Endometrial microvascular endothelial cells (primary cell): ENCODE measurements around the gene NTSR1. TPM values are rescaled to one million over a fixed set of nuclear protein-coding genes. Genes with fewer than 3 reads are reported as not detected.

Experiments
- in situ Hi-C: cut with HindIII; loops from 2 replicates; pipeline ENCODE4 v1.10.0; 2017; ENCODE audit warnings: low sequenced_read_pairs, low pct_unique_long_range_greater_than_20kb; ENCODE audit errors: inconsistent ontology term
- total RNA-seq: library from RNA; depleted of rRNA; stranded (reverse); fragments of >200 nt; gene quantifications from one replicate; pipeline ENCODE4 v1.2.3, GENCODE V29; 2015; ENCODE audit errors: inconsistent ontology term

NTSR1 gene
- total RNA-seq, 1 donor from 2014 or later = 0.19 TPM

DNA sequence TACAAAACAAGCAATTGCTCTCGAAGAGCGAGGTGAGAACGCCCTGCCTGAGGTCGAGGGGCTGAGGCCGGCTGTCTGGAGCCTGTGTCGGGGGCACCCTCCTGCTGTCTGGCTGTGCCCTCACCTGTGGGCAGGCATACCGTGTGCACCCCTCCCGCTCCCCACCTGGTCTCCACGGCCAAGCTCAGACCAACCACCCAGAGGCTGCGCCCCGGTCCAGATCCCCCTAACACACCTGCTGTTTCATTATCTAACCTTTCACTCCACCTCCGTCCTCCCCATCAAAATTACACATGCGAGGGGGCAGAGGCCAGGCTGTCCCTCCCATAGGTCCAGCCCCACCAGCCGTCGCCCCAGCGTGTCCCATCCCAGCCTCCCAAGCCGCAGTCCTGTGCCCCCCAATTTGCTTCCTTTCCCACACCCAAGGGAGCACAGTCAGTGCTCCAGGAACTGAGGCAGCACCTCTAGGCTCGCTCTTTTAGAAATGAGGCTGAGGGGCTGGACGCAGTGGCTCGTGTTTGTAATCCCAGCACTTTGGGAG lies 35.2 kb downstream of the NTSR1 start:
- in situ Hi-C loops = no loop called here

DNA sequence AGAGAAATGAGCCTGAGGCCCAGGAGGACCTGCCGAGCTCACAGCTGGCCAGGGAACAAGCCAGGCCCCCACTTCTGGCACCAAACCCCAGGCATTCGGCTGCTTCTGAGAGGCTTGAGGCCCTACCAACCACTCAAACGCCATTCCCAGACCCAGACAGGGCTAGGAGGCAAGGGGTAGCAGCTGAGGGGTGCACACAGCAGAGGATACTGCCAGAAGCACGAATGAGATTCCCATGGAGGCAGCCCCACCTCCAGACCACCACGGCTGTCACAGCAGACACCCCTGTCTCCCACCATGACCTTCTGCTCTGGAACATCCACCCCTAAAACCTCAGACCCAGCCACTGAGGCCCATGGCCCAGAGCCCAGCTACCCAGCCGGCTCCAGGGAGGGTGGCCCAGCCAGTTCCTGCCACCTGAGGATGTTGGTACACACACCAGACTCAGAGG lies 36.1 kb downstream of the NTSR1 start:
- in situ Hi-C loops = no loop called here

DNA sequence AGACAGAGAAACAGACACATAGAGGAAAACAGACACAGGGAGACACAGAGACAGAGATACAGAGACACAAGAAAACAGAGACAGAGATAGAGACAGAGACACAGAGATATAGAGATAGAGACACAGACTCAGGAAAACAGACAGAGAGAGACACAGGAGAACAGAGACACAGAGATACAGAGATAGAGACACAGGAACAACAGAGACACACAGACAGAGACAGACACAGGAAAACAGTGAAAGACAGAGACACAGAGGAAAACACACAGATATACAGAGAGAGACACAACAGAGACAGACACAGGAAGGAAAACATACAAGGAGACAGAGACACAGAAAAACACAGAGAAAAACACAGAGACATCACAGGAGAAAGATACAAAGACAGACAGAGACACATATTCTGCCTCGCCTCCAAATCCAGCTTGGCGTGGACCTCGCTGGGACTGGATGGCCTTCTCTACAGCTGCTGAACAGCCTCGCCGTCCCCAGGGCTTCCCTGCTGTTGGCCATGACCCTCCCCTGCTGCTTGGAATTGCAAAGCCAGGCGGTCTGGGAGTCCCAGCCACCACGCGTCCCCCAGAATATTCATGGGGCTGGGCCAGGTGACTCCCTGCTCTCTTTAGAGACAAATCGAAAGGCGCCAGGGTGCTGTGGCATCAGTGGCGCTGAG lies 36.8 kb downstream of the NTSR1 start:
- in situ Hi-C loops = no loop called here

DNA sequence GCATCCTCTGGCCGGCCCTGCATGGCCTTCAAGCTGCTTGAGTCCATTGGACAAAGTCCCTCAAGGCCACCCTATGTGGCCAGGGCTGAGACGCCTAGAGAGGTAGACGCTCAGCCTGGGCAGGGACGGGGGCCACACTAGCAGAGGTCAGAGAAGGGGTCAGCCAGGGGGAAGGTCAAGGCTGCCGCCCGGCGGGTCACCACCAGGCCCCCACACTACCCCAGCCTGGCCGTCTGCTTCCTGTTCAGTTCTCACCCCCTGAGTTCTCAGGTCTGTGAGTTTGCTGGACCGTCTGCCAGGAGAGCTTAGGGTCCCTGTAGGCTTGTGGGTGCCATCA lies 37.3 kb downstream of the NTSR1 start:
- in situ Hi-C loops = no loop called here

DNA sequence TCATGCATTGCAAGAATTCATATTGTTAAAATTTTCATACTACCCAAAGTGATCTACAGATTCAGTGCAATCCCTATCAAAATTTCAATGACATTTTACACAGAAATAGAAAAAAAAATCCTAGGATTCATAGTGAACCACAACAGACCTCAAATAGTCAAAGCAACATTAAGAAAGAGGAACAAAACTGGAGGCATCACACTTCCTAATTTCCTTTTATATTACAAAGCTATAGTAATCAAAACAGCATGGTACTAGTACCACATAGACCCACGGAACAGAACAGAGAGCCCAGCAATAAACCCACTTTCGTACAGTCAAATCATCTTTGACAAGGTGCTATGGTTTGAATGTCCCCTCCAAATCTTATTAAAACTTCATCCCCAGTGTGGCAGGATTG lies 39.7 kb downstream of the NTSR1 start:
- in situ Hi-C loops = no loop called here

DNA sequence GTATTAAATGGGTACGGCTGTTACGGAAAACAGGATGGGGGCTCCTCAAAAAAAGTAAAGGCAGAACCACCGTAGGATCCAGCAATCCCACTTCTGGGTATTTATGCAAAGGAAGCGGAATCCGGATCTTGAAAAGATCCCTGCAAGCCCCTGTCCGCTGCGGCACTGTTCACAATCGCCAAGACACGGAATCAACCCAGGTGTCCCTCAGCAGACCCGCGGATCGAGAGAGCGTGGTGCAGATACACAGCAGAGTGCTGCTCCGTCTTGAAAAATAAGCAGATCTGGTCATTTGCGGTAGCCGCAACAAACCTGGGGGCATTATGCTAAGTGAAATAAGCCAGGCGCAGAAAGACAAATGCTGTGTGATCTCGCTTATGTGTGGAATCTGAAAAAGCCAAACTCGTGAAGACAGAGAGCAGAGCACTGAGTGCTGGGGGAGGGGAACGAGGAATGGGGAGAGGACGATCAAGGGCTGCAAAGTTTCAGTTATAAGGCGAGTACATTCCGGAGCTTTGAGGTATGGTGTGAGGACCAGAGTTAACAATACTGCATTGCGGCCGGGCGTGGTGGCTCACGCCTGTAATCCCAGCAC lies 41.3 kb downstream of the NTSR1 start:
- in situ Hi-C loops = no loop called here

DNA sequence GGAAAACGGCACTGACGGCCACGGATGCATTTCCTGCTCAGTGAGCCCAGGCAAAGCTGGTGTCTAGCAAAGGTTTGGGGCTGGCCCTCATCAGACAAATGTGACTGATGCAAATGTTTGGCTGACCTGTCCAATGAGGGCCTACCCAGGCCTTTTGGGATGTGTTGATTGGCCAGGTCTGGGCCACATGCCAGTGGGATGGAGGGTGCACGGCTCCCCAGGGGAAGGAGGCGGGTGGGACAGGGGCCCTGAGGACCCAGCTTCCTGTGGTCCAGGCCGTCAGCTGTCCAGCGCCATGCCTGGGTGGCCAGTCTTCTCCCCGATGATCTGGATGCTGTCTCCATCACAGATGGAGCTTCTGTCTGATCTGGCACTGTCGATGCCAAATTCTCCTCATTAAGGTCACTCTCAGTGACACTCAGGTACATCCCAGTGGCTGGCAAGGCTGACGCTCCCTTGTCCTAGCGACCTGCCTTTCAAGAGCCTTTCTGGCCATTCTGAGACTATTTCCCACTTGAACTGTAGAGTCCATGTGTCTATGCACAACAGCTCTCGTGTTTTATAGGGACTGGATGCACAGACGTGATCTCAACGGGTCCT lies 43.0 kb downstream of the NTSR1 start:
- in situ Hi-C loops = no loop called here

DNA sequence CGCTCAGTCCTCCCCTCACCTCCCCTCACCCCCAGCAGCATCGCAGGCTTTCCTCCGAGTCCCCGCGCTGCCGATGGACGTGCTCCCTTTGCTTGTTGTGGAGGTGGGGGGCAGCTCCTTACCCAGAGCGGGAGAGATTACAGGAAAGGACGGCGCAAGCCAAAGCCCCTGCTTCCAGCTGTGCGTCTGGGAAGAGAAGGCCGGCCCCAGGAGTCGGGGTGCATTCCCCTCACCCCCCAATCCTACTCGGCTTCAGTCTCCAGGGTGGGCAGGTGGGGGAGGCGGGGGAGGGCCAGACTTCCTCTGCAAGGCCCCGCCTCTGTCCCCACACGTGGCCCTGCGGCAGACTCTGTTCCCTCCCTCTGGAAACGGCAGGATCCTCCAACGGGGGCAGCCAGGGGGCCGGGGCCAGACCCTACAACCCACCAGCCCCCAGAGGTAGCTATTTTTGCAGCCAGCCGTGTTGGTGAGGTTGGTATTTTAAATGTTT lies 43.6 kb downstream of the NTSR1 start:
- in situ Hi-C loops = no loop called here

DNA sequence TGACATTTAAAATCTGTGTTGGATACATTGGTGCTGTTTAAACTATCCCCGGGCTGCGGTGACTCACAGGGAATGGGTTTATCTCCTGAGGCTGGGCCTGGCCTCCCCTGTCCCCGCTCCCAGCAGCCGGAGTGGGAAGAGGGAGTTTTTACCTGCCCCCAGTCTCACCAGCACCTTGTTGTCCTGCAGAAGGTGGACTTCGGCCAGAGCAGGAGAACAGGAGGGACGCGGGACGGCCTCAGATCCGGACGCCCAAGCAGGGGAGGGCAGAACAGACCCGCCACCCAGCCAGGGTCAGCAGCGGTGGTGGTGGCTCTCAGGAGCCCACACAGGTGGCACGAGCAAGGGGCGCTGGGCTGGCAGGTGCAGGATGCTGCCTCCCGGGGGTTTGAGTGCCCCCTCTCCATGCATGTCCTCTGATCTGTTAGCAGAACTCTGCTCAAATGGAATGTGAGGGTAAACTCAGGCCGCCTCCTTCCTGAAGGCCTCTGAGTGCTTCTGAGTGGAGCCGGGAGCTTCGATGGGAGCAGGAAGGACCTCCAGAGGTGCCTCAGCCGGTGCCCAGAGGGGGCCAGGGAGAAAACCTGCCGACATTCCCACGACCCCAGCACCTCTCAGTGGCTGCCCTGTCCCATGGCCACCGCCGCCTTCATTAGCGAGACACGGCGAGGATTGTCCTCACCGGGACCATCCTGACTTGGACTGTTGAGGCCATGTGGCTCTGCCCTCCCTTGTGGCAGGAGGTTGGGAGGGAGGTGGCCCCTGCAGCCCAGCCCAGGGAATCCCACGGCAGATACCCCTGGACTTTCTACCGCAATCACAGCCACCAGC lies 44.2 kb downstream of the NTSR1 start:
- in situ Hi-C loops = no loop called here

DNA sequence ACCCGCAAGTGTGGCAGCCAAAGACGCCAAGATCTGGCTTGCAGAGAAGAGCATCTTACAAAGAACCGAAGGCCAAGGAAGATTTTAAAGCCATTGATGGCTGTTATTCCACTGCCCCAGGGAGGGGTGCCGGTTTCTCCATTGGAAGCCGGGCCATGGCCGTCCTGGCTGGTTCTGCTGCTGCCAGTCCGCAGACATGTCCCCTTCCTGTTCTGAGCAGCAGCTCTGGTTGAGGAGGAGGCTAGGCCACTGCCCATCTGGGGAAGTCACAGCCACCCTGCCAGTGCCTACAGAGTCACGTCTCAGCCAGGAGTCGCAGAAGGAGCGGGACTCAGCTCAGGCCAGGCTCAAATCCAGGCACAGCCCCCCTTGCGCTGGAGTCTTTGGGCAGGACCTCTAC lies 45.0 kb downstream of the NTSR1 start:
- in situ Hi-C loops = no loop called here

DNA sequence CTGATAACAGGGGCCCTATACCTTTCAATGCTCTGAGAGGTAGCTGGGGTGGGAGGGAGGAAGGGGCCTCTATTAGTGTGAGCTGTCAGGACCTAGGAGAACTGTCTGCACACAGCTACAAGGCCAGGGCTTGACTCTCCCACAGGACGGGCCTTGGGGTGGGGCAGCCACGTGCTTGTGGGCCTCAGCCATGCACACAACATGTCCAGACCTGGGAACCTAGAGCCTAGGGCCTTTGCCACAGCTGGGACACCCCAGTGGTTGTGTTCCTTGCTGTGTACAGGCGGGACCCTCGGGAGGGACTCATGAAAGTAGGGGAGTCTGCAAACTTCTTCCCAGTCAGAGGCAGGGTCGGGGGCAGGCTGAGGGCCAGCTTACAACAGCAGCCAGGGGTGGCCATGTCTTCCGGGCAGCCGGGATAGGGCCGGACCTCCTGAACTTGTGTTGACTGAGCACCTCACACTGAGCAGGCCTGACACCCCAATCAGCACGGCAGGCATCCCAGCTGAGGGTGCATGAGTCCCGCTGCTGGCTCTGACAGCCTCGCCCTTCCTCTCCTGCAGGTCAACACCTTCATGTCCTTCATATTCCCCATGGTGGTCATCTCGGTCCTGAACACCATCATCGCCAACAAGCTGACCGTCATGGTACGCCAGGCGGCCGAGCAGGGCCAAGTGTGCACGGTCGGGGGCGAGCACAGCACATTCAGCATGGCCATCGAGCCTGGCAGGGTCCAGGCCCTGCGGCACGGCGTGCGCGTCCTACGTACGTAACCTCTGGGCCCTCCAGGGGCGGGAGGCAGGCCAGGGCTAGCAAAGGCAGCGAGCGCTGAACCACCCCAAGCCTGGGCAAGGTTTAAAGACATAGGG lies 45.7 kb downstream of the NTSR1 start:
- in situ Hi-C loops = no loop called here

DNA sequence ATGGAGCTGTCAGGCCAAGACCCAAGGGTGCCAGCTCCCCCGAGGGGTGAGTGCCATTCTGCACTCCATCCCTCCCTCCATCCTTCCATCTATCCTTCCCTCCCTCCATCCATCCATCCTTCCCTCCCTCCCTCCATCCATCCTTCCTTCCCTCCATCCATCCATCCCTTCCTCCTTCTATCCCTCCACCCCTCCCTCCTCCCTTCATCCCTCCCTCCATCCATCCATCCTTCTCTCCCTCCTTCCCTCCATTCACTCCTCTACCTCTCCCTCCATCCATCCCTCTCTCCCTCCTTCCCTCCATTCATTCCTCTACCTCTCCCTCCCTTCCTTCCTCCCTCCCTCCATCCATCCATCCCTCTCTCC lies 46.3 kb downstream of the NTSR1 start:
- in situ Hi-C loops = no loop called here

DNA sequence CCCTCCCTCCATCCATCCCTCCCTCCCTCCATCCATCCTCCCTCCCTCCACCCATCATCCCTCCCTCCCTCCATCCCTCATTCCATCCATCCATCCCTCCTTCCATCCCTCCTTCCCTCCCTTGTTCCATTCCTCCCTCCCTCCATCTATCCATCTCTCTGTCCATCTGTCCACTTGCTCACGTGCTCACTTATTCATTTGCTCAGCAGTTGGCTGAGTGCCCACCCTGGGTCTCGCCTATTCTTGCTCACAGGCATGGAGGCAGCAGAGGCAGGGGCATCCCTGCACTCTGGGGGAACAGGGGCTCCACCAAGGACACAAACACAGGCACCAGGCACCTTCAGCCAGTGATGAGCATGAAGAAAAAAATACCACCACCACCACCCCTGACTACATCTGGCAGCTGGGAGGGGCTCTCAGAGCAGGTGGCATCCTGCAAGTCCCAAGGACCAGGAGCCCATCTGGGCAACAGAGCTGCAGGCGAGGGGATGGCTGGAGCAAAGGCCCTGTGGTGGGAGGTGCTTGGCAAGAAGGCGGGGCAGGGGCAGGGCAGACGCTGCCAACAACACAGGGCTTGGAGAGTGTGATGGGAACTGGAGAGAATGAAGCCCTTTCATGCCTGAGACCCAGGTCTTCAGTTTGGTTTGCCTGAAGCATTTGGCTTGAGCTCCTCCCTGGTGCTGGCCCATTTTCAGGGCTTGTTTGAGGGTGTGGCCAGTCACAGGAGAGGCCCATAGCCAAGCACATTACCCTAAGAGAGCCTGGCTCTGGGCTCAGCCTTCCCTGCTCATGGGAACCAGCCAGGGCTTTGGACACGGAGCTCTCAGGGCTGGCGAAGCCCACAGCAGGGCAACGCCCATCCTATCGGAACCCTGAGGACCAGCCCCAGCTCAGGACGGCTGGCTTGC lies 47.4 kb downstream of the NTSR1 start:
- in situ Hi-C loops = no loop called here

DNA sequence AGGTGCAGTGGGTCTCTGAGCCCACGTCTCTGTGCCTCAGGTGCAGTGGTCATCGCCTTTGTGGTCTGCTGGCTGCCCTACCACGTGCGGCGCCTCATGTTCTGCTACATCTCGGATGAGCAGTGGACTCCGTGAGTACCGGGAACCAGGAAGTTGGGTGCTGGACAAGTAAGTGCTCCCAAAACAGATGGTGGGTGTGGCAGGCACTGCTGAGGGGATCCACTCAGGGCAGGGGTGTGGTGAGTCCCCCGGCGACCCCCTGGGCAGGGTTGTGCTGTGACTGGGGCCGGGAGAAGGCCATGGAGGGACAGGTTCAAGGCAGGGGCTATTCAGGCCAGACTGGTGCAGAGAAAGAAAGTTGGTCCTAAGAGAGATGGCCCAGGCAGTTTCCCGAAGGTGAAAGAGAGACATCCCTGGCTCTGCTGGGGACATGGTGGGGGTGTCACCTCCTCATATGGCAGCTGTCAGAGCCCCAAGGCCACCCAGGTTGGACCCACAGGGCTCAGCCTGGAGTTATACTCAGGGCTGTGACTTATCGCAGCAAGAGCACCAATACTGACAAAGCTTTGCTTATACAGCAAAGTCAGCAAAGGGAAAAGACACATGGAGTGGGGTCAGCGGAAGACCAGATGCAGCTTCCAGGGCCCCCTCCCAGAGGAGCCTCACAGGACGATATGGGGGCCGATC lies 49.7 kb downstream of the NTSR1 start:
- in situ Hi-C loops = no loop called here

DNA sequence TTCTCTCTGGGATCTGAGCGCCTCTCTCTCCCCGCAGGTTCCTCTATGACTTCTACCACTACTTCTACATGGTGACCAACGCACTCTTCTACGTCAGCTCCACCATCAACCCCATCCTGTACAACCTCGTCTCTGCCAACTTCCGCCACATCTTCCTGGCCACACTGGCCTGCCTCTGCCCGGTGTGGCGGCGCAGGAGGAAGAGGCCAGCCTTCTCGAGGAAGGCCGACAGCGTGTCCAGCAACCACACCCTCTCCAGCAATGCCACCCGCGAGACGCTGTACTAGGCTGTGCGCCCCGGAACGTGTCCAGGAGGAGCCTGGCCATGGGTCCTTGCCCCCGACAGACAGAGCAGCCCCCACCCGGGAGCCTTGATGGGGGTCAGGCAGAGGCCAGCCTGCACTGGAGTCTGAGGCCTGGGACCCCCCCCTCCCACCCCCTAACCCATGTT lies 51.4 kb downstream of the NTSR1 start:
- in situ Hi-C loops = no loop called here

DNA sequence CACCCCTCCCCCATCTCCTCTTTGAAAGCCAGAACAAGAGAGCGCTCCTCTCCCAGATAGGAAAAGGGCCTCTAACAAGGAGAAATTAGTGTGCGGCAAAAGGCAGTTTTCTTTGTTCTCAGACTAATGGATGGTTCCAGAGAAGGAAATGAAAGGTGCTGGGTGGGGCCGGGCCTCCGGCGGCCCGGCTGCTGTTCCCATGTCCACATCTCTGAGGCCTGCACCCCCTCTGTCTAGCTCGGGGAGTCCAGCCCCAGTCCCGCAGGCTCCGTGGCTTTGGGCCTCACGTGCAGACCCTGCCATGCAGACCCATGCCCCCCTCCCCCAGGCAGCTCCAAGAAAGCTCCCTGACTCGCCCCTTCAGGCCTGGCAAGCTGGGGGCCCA lies 51.8 kb downstream of the NTSR1 start:
- in situ Hi-C loops = no loop called here
